Measurements from ENCODE around the gene RDH5. TPM values are rescaled to one million over a fixed set of nuclear protein-coding genes. Genes with fewer than 3 reads are reported as not detected.

Gene RDH5
- total RNA-seq, 1 experiment from 2014 or later, result 6.2 TPM

DNA sequence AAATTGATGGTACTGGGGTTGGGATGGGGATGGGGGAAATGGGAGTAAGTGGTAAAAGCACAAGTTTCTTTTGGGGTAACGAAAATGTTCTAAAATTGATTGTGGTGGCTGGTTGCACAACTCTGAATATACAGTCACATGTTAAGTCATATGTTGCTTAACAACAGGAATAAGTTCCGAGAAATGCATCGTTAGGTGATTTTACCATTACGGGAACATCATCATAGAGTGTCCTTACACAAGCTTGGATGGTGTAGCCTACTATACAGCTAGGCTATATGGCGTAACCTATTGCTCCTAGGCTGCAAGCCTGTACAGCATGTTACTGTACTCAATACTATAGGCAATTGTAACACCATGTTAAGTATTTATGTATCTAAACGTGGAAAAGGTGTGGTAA lies 43.5 kb upstream of the RDH5 start:
- DNase-seq (ENCODE audit: low read depth, low spot score) (no peak), ATAC-seq (no peak)
- Histone ChIP-seq H3K4me2 (ENCODE audit: low read length) (no peak overlapping the region), H3K27me3 (ENCODE audit: insufficient read depth, low read length) (no peaks in the 10 kb centered on the region), H2AFZ (ENCODE audit: low read depth, low read length, poor library complexity, severe bottlenecking) (no peak overlapping the region), H3K27ac (ENCODE audit: low read depth, low read length) (no peak overlapping the region), H3K79me2 (ENCODE audit: insufficient read depth, low read length) (no peaks in the 10 kb centered on the region), H3K9me3 (ENCODE audit: control insufficient read depth in 1 of 2, insufficient read depth in 1 of 2, low read depth in 1 of 2, low read length in 2 of 2) (no peaks in the 10 kb centered on the region), H3K36me3 (ENCODE audit: control insufficient read depth in 1 of 2, insufficient read depth in 2 of 2, low read length in 2 of 2) (no peaks in the 10 kb centered on the region), H3K4me3 (replicated peaks in 1 of 2; ENCODE audit: low read depth in 1 of 2, low read length in 2 of 2) (no peak overlapping the region), H4K20me1 (ENCODE audit: insufficient read depth) (no peaks in the 10 kb centered on the region), H3K9ac (ENCODE audit: low read length) (no peak overlapping the region), H3K9me2 (ENCODE audit: insufficient read depth) (0 out of 2 replicates have a peak, but pooled peaks cover 3% of the 10 kb centered on the region), H3K4me1 (ENCODE audit: control insufficient read depth in 1 of 2, insufficient read depth in 2 of 2, low read length in 2 of 2) (peaks cover 4 to 22% of the 10 kb centered on the region in 2 experiments)
- no TSS peak for BruUV-seq (replicated peaks)
- POLR2A ChIA-PET, result no interaction called here
- intact Hi-C loops (cut with micrococcal nuclease), result no loop called here
- CTCF ChIA-PET, result interaction anchor here (1.1 to 1.5 kb wide), 3 partner anchors 20 to 29 kb away, joined by 3 to 4 read pairs (median 3); no protein-coding TSS in a partner anchor
- RAD21 ChIA-PET (ENCODE audit: low non-redundant PET in 1 of 2, low total read pairs in 2 of 2, uncharacterized antibody in 2 of 2, unreplicated experiment in 2 of 2), result no interaction called here
- no peak for TF ChIP-seq SRF (IDR thresholded peaks at IDR 0.05; ENCODE audit: low read depth)

DNA sequence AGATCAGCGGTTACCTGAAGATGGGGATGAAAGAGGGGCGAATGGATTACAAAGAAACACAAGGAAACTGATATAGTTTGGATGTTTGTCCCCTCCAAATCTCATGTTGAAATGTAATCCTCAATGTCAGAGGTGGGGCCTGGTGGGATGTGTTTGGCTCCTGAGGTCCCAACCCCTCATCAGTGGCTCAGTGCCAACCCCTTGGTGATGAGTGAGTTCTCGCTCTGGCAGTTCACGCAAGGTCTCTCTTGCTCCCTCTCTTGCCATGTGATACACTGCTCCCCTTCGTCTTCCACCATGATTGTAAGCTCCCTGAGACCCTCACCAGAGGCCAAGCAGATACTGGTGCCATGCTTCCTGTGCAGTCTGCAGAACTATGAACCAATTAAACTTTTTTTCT lies 40.5 kb upstream of the RDH5 start:
- no peak for TF ChIP-seq CBX3 (IDR thresholded peaks at IDR 0.05; ENCODE audit: low read depth)
- TF ChIP-seq EZH2phosphoT487 (IDR thresholded peaks at IDR 0.05; ENCODE audit: borderline replicate concordance), result no peak
- H3K4me1 ChIP-seq (ENCODE audit: control insufficient read depth in 1 of 2, insufficient read depth in 2 of 2, low read length in 2 of 2), result peaks cover 9 to 36% of the 10 kb centered on the region in 2 experiments
- DNase-seq (ENCODE audit: low read depth, low spot score) (no peak), ATAC-seq (no peak)
- H3K27ac ChIP-seq (ENCODE audit: low read depth, low read length), result no peak overlapping the region
- H3K36me3 ChIP-seq (ENCODE audit: control insufficient read depth in 1 of 2, insufficient read depth in 2 of 2, low read length in 2 of 2), result no peaks in the 10 kb centered on the region
- RAD21 ChIA-PET (ENCODE audit: low non-redundant PET in 1 of 2, low total read pairs in 2 of 2, uncharacterized antibody in 2 of 2, unreplicated experiment in 2 of 2), result no interaction called here
- no TSS peak for BruUV-seq (replicated peaks)
- intact Hi-C loops (cut with micrococcal nuclease), result no loop called here
- POLR2A ChIA-PET, result no interaction called here
- H3K4me3 ChIP-seq (replicated peaks in 1 of 2; ENCODE audit: low read depth in 1 of 2, low read length in 2 of 2), result no peak overlapping the region
- no peaks in the 10 kb centered on the region for H3K9me3 ChIP-seq (ENCODE audit: control insufficient read depth in 1 of 2, insufficient read depth in 1 of 2, low read depth in 1 of 2, low read length in 2 of 2)
- H3K27me3 ChIP-seq (ENCODE audit: insufficient read depth, low read length), result no peaks in the 10 kb centered on the region
- 0 out of 2 replicates have a peak, but pooled peaks cover 5% of the 10 kb centered on the region for H3K79me2 ChIP-seq (ENCODE audit: insufficient read depth, low read length)
- no peak overlapping the region for H3K9ac ChIP-seq (ENCODE audit: low read length)
- 0 out of 2 replicates have a peak, but pooled peaks cover 3% of the 10 kb centered on the region for H3K9me2 ChIP-seq (ENCODE audit: insufficient read depth)
- CTCF ChIA-PET, result no interaction called here
- no peak overlapping the region for H3K4me2 ChIP-seq (ENCODE audit: low read length)
- H2AFZ ChIP-seq (ENCODE audit: low read depth, low read length, poor library complexity, severe bottlenecking), result no peak overlapping the region
- H4K20me1 ChIP-seq (ENCODE audit: insufficient read depth), result no peaks in the 10 kb centered on the region
